K562 (cell line): Measurements from ENCODE around the gene PRR7. TPM values are rescaled to one million over a fixed set of nuclear protein-coding genes. Genes with fewer than 3 reads are reported as not detected.

ENCODE experiments used
- ARHGAP35 ChIP-seq: fragments of 450-650 bp; IDR thresholded peaks from 2 replicates; pipeline ENCODE4 v1.6.1; 2018; ENCODE audit not compliant: partially characterized antibody
- ARID1B ChIP-seq: fragments of 450-650 bp; IDR thresholded peaks from 2 replicates; pipeline ENCODE4 v1.6.1; 2016; ENCODE audit warnings: antibody characterized with exemption, mild to moderate bottlenecking, inconsistent platforms
- BRF1 ChIP-seq: IDR thresholded peaks from 3 replicates; pipeline ENCODE4 v1.6.1; 2011; ENCODE audit warnings: borderline replicate concordance, mild to moderate bottlenecking; ENCODE audit not compliant: insufficient read length; ENCODE audit errors: extremely low read depth
- GABPB1 ChIP-seq: sonication (generic); formaldehyde crosslinking; IDR thresholded peaks from 2 replicates; pipeline ENCODE4 v1.8.0; 2022; ENCODE audit warnings: mild to moderate bottlenecking, missing genetic modification reagents
- GABPB2 ChIP-seq: fragments of 250-450 bp; sonication (Bioruptor Pico); conservative IDR thresholded peaks from 2 replicates; pipeline ENCODE4 v1.5.1; 2021; ENCODE audit warnings: mild to moderate bottlenecking
- HCFC1 ChIP-seq: IDR thresholded peaks from 2 replicates; pipeline ENCODE4 v1.6.1; 2012; ENCODE audit warnings: low read depth, low read length, improper control_type of control experiment
- HDAC2 ChIP-seq: fragments of 450-650 bp; IDR thresholded peaks from 2 replicates; pipeline ENCODE4 v1.6.1; 2016; ENCODE audit warnings: mild to moderate bottlenecking
- HNRNPH1 ChIP-seq: fragments of 200-400 bp; formaldehyde crosslinking; optimal IDR thresholded peaks from 2 replicates; pipeline ENCODE3; 2017; ENCODE audit warnings: low read depth, mild to moderate bottlenecking, low read length, moderate library complexity
- HSF4 ChIP-seq: fragments of 250-450 bp; sonication (Bioruptor Pico); IDR thresholded peaks from 2 replicates; pipeline ENCODE4 v2.1.2; 2022; ENCODE audit warnings: mild to moderate bottlenecking, moderate library complexity, borderline replicate concordance
- KDM1A ChIP-seq, 2 experiments: fragments of 450-650 bp; IDR thresholded peaks; 2 replicates each; pipeline ENCODE4 v1.6.1; 2016; ENCODE audit warnings: mild to moderate bottlenecking in 2 of 2
- KHSRP ChIP-seq: fragments of 450-650 bp; IDR thresholded peaks from 2 replicates; pipeline ENCODE4 v1.6.1; 2017
- RB1 ChIP-seq: fragments of 450-650 bp; IDR thresholded peaks from 2 replicates; pipeline ENCODE4 v1.6.1; 2017; ENCODE audit warnings: low read depth, mild to moderate bottlenecking
- RNF2 ChIP-seq: sonication (generic); IDR thresholded peaks from 2 replicates; pipeline ENCODE4 v1.6.1; 2016
- SLC30A9 ChIP-seq: fragments of 250-450 bp; sonication (Bioruptor Pico); IDR thresholded peaks from 2 replicates; pipeline ENCODE4 v1.8.0; 2022; ENCODE audit warnings: mild to moderate bottlenecking, moderate library complexity
- SNRNP70 ChIP-seq: fragments of 200-400 bp; formaldehyde crosslinking; optimal IDR thresholded peaks from 2 replicates; pipeline ENCODE3; 2017; ENCODE audit warnings: low read depth, low read length
- STAT5B ChIP-seq: fragments of 250-450 bp; sonication (Bioruptor Pico); IDR thresholded peaks from 2 replicates; pipeline ENCODE4 v1.8.0; 2021; ENCODE audit warnings: mild to moderate bottlenecking, inconsistent platforms
- SUPT5H ChIP-seq: fragments of 450-650 bp; IDR thresholded peaks from 2 replicates; pipeline ENCODE4 v1.6.1; 2016
- ZBTB7A ChIP-seq: IDR thresholded peaks from 2 replicates; pipeline ENCODE4 v1.6.1; 2011; ENCODE audit warnings: low read depth, mild to moderate bottlenecking, low read length, moderate library complexity, borderline replicate concordance; ENCODE audit not compliant: control insufficient read depth
- ZFPM2 ChIP-seq: fragments of 250-450 bp; sonication (Bioruptor Pico); IDR thresholded peaks from 2 replicates; pipeline ENCODE4 v1.5.1; 2022; ENCODE audit warnings: mild to moderate bottlenecking
- polyA plus RNA-seq, 8 experiments: library from polyadenylated mRNA; depleted of rRNA in 4 of 8; stranded (reverse) in 5 of 8; unstranded in 3 of 8; fragments of >200 nt; fragmentation: Nextera tagmentation in 2 of 8; fragmentation: Illumina TruSeq in 1 of 8; extraction: Ambion mirVana in 2 of 8; extraction: Trizol in 1 of 8; gene quantifications; 2 replicates each; pipeline versions ENCODE4 v1.2.1 to v1.2.3, GENCODE V29; 2011 to 2014; ENCODE audit warnings: inconsistent platforms in 1 of 8, missing spikeins in 1 of 8
- total RNA-seq, 7 experiments: library from RNA; depleted of rRNA in 6 of 7; stranded (reverse); fragments of >200 nt in 6 of 7; fragmentation: Illumina TruSeq in 2 of 7; extraction: Trizol in 2 of 7; gene quantifications; 2 replicates each; pipeline versions ENCODE4 v1.2.1 to v1.2.3, GENCODE V29; 2011 to 2021; ENCODE audit warnings: low replicate concordance in 1 of 7
- TF ChIP-seq, protein P1 (sequence below): sonication (generic); formaldehyde crosslinking; IDR thresholded peaks from 2 replicates; pipeline ENCODE4 v1.8.0; 2022; ENCODE audit warnings: missing genetic modification reagents, mild to moderate bottlenecking, borderline replicate concordance
- TF ChIP-seq, protein P2 (sequence below): sonication (generic); formaldehyde crosslinking; IDR thresholded peaks from 2 replicates; pipeline ENCODE4 v1.8.0; 2023; ENCODE audit warnings: mild to moderate bottlenecking, missing genetic modification reagents
- TF ChIP-seq, protein P3 (sequence below): fragments of 450-650 bp; IDR thresholded peaks from 2 replicates; pipeline ENCODE4 v1.6.1; 2017; ENCODE audit warnings: mild to moderate bottlenecking, moderate library complexity
- TF ChIP-seq, protein P4 (sequence below), 2 experiments: fragments of 450-650 bp in 1 of 2; sonication (generic) in 1 of 2; formaldehyde crosslinking in 1 of 2; IDR thresholded peaks in 1 of 2; conservative IDR thresholded peaks in 1 of 2; 2 replicates each; pipeline versions ENCODE4 v1.6.1 to v1.8.1; 2016 to 2023; ENCODE audit warnings: mild to moderate bottlenecking in 2 of 2, moderate library complexity in 2 of 2, inconsistent platforms in 1 of 2, missing genetic modification reagents in 1 of 2

Gene PRR7
- total and polyA plus RNA-seq, 9 of the 15 experiments (the other 6 are each of a cell fraction or from before 2014, with no cell fraction given): 0.80 to 11.3 (median 10.4) TPM; not detected in 4

DNA sequence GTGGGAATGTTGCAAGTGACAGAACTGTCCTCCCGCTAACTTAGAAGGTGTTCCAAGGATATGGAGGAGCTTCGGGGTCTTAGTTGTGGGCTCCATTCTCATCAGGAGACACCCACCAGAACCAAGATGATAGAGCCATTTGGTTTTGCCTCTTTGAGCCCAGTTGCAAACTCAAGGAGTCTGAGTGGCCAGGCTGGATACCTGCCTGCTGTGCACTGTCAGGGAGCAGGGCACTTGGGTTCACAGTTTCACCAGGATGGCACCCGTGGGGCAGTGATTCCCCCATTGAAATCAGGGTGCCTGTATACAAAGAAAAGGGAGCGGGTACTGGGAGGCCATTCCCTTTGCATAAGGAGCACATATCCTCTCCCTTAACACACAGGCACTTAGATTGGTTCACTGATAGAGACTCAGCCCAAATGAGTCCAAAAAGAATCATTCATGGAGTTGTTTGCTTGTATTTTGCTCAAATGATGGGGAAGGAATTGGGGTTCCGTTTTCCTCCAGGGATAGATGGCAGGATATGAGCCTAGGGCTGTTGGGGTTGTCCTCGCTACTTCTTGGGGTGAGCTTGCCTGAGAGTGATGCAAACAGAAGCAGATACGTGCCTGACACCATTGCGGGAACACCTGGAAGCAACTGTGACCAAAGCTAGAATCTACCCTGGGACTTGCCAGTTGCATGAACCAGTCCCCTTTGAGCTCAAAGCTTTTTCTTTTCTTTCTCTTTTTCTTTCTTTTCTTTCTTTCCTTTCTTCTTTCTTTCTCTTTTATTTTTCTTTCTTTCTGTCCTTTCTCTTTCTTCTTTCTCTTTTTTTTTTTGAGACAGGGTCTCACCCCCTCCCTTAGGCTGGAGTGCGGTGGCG lies 1.3 kb upstream of the PRR7 start (continued):
- TF ChIP-seq, protein P1, sequence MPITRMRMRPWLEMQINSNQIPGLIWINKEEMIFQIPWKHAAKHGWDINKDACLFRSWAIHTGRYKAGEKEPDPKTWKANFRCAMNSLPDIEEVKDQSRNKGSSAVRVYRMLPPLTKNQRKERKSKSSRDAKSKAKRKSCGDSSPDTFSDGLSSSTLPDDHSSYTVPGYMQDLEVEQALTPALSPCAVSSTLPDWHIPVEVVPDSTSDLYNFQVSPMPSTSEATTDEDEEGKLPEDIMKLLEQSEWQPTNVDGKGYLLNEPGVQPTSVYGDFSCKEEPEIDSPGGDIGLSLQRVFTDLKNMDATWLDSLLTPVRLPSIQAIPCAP (CRISPR knock-in tag): no peak
- peak; percentile 7; the same call in 1 of the 2 replicates for TF ChIP-seq GABPB1
- TF ChIP-seq, protein P2, sequence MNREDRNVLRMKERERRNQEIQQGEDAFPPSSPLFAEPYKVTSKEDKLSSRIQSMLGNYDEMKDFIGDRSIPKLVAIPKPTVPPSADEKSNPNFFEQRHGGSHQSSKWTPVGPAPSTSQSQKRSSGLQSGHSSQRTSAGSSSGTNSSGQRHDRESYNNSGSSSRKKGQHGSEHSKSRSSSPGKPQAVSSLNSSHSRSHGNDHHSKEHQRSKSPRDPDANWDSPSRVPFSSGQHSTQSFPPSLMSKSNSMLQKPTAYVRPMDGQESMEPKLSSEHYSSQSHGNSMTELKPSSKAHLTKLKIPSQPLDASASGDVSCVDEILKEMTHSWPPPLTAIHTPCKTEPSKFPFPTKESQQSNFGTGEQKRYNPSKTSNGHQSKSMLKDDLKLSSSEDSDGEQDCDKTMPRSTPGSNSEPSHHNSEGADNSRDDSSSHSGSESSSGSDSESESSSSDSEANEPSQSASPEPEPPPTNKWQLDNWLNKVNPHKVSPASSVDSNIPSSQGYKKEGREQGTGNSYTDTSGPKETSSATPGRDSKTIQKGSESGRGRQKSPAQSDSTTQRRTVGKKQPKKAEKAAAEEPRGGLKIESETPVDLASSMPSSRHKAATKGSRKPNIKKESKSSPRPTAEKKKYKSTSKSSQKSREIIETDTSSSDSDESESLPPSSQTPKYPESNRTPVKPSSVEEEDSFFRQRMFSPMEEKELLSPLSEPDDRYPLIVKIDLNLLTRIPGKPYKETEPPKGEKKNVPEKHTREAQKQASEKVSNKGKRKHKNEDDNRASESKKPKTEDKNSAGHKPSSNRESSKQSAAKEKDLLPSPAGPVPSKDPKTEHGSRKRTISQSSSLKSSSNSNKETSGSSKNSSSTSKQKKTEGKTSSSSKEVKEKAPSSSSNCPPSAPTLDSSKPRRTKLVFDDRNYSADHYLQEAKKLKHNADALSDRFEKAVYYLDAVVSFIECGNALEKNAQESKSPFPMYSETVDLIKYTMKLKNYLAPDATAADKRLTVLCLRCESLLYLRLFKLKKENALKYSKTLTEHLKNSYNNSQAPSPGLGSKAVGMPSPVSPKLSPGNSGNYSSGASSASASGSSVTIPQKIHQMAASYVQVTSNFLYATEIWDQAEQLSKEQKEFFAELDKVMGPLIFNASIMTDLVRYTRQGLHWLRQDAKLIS (CRISPR knock-in tag): no peak
- no peak for TF ChIP-seq HSF4
- no peak for TF ChIP-seq HCFC1
- no peak for TF ChIP-seq ZBTB7A
- TF ChIP-seq SUPT5H: peak; percentile 34
- TF ChIP-seq GABPB2 (CRISPR knock-in tag): no peak
- TF ChIP-seq, protein P3, sequence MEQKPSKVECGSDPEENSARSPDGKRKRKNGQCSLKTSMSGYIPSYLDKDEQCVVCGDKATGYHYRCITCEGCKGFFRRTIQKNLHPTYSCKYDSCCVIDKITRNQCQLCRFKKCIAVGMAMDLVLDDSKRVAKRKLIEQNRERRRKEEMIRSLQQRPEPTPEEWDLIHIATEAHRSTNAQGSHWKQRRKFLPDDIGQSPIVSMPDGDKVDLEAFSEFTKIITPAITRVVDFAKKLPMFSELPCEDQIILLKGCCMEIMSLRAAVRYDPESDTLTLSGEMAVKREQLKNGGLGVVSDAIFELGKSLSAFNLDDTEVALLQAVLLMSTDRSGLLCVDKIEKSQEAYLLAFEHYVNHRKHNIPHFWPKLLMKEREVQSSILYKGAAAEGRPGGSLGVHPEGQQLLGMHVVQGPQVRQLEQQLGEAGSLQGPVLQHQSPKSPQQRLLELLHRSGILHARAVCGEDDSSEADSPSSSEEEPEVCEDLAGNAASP: no peak
- TF ChIP-seq ARID1B: no peak
- no peak for TF ChIP-seq STAT5B (CRISPR knock-in tag)
- TF ChIP-seq KDM1A (IDR thresholded peaks at IDR 0.05): no peak
- TF ChIP-seq RB1: no peak
- TF ChIP-seq ARHGAP35: no peak
- no peak for TF ChIP-seq HDAC2
- TF ChIP-seq KHSRP: no peak
- TF ChIP-seq ZFPM2: no peak
- TF ChIP-seq RNF2: no peak
- no peak for TF ChIP-seq HNRNPH1
- no peak for TF ChIP-seq BRF1
- TF ChIP-seq, protein P4, sequence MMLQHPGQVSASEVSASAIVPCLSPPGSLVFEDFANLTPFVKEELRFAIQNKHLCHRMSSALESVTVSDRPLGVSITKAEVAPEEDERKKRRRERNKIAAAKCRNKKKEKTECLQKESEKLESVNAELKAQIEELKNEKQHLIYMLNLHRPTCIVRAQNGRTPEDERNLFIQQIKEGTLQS (IDR thresholded peaks at IDR 0.05): no peak
- TF ChIP-seq, protein P4 (CRISPR knock-in tag; conservative IDR thresholded peaks at IDR 0.05): no peak
- no peak for TF ChIP-seq SNRNP70
- no peak for TF ChIP-seq SLC30A9 (CRISPR knock-in tag)
